Duodenal mucosa (tissue), 2 donors: ENCODE measurements around the gene ACTG1.

ENCODE experiments used
- H3K27ac ChIP-seq: one replicate; pipeline ENCODE4 v1.7.0; 2013; ENCODE audit warnings: low read depth, low read length
- H3K27me3 ChIP-seq, 2 donors: one replicate each; pipeline ENCODE4 v1.7.0; 2013; ENCODE audit warnings: low read length in 2 of 2, control low read depth in 1 of 2; ENCODE audit not compliant: insufficient read depth in 2 of 2, control insufficient read depth in 1 of 2
- H3K36me3 ChIP-seq, 2 donors: one replicate each; pipeline ENCODE4 v1.7.0; 2013; ENCODE audit warnings: low read length in 2 of 2, control low read depth in 1 of 2; ENCODE audit not compliant: insufficient read depth in 2 of 2, control insufficient read depth in 1 of 2
- H3K4me1 ChIP-seq, 2 donors: one replicate each; pipeline ENCODE4 v1.7.0; 2013; ENCODE audit warnings: low read length in 2 of 2, control low read depth in 1 of 2; ENCODE audit not compliant: insufficient read depth in 2 of 2, control insufficient read depth in 1 of 2
- H3K4me3 ChIP-seq, 2 donors: one replicate each; pipeline ENCODE4 v1.7.0; 2013; ENCODE audit warnings: low read length in 2 of 2, low read depth in 1 of 2
- H3K9ac ChIP-seq, 2 donors: one replicate each; pipeline ENCODE4 v1.7.0; 2013; ENCODE audit warnings: low read length in 2 of 2, low read depth in 1 of 2
- H3K9me3 ChIP-seq, 2 donors: one replicate each; pipeline ENCODE4 v1.7.0; 2013; ENCODE audit warnings: low read length in 2 of 2, control low read depth in 1 of 2; ENCODE audit not compliant: control insufficient read depth in 1 of 2

Gene ACTG1

DNA sequence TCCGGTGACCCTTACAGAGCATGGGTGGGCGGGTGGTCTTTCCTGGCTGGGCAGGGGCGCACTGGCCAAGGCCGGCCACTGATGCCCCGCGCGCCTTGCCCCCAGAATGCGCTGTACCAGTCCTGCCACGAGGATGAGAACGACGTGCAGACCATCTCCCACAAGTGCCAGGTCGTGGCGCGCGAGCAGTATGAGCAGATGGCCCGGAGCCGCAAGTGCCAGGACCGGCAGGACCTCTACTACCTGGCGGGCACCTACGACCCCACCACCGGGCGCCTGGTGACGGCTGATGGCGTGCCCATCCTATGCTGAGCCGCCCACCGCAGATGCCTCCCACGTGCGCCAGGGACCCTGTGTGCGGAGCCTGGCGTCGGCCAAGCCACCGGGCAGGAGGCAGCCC lies 49.1 kb downstream of the ACTG1 start:
- peaks cover 0 to 2% of the 10 kb centered on the region in 2 donors for H3K4me1 ChIP-seq
- H3K27ac ChIP-seq, result no peak overlapping the region
- H3K36me3 ChIP-seq, result peaks cover 0 to 11% of the 10 kb centered on the region in 2 donors
- H3K9me3 ChIP-seq, result no peaks in the 10 kb centered on the region
- H3K9ac ChIP-seq, result no peak overlapping the region
- H3K4me3 ChIP-seq, result no peak overlapping the region
- no peaks in the 10 kb centered on the region for H3K27me3 ChIP-seq

DNA sequence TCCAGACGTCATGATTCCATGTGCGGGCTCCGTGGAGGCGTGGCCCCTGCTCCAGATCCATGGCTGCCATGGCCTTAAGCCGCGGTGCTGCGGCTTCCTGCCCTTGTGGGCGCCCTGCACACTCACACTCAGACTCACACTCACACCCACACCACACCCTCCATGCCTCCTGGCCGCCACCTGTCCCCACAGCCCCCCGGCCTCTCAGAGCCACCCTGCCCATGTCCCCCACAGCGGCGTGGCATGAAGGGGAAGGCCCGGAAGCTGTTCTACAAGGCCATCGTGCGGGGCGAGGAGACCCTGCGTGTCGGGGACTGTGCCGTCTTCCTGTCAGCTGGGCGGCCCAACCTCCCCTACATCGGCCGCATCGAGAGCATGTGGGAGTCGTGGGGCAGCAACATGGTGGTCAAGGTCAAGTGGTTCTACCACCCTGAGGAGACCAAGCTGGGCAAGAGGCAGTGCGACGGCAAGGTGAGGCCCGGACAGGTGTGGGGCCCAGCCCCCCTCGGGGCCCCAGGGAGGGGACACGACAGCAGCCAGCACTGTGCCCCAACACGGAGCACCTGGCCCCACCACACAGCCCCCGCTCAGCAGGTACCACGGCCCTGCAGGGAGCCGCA lies 50.0 kb downstream of the ACTG1 start:
- peaks cover 0 to 11% of the 10 kb centered on the region in 2 donors for H3K36me3 ChIP-seq
- H3K27me3 ChIP-seq, result no peaks in the 10 kb centered on the region
- no peak overlapping the region for H3K9ac ChIP-seq
- H3K9me3 ChIP-seq, result no peaks in the 10 kb centered on the region
- no peak overlapping the region for H3K27ac ChIP-seq
- H3K4me1 ChIP-seq, result no peaks in the 10 kb centered on the region
- H3K4me3 ChIP-seq, result no peak overlapping the region

DNA sequence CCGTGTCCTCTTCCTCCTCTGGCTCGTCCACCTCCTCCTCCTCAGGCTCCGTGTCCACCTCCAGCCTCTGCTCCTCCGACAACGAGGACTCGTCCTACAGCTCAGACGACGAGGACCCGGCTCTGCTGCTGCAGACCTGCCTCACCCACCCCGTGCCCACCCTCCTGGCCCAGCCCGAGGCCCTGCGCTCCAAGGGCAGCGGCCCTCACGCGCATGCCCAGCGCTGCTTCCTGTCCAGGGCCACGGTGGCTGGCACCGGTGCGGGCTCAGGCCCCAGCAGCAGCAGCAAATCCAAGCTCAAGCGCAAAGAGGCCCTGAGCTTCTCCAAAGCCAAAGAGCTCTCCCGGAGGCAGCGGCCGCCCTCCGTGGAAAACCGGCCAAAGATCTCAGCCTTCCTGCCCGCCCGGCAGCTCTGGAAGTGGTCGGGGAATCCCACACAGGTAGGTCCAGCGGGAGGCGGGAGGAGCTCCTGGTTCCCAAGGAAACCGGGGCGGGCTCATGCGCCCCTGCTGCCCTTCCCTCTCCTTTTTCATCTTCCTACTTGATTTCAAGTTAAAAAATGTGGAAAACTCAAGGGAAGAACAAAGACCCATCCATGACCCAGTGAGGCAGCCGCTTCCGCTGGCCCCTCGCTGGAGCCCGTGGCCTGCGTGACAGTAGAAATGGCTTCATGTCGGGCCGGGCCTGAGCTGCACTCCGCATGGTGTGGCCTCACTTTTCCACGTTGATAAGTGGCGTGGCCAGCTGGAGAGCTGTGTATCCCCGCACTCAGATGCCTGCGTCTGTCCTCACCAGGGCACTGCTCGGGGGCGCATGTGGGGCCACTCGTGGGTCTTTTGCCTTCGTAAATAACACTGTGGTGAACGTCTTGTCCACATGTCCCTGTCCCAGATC lies 50.7 kb downstream of the ACTG1 start:
- H3K4me1 ChIP-seq, result no peaks in the 10 kb centered on the region

DNA sequence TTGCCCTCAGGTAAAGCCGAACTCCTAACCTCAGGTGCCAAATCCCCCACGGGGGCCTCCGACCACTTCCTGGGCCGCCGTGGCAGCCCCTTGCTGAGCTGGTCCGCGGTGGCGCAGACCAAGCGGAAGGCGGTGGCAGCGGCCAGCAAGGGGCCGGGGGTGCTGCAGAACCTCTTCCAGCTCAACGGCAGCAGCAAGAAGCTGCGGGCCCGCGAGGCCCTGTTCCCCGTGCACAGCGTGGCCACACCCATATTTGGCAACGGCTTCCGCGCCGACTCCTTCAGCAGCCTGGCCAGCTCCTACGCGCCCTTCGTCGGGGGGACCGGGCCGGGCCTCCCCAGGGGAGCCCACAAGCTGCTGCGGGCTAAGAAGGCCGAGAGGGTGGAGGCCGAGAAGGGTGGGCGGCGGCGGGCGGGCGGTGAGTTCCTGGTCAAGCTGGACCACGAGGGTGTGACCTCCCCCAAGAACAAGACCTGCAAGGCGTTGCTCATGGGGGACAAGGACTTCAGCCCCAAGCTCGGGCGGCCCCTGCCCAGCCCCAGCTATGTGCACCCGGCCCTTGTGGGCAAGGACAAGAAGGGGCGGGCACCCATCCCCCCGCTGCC lies 51.6 kb downstream of the ACTG1 start:
- Histone ChIP-seq H3K9ac (no peak overlapping the region), H3K27ac (no peak overlapping the region), H3K36me3 (peaks cover 0 to 11% of the 10 kb centered on the region in 2 donors), H3K9me3 (no peaks in the 10 kb centered on the region), H3K4me1 (no peaks in the 10 kb centered on the region), H3K27me3 (no peaks in the 10 kb centered on the region), H3K4me3 (no peak overlapping the region)

More for the DNA sequence above, 50.7 kb downstream of the ACTG1 start:
- Histone ChIP-seq H3K27me3 (no peaks in the 10 kb centered on the region), H3K9ac (no peak overlapping the region), H3K4me3 (no peak overlapping the region), H3K27ac (no peak overlapping the region), H3K9me3 (no peaks in the 10 kb centered on the region), H3K36me3 (peaks cover 0 to 11% of the 10 kb centered on the region in 2 donors)
